Thyroid gland (tissue), 4 donors: ENCODE measurements around the gene TTLL13. TPM values are rescaled to one million over a fixed set of nuclear protein-coding genes. Genes with fewer than 3 reads are reported as not detected.
A peak's percentile ranks its signal among the peaks of the same experiment; 100 is the strongest.

Source experiments
- DNase-seq, 2 donors: peaks; one replicate each; pipeline ENCODE4 v3.0.0-alpha.2; 2019
- H3K27ac ChIP-seq, 3 donors: fragments of 200-600 bp; sonication (generic); 1 replicate in 2 of 3; 2 replicates in 1 of 3; pipeline ENCODE4 v1.5.1; 2016 to 2019; ENCODE audit warnings: mild to moderate bottlenecking in 1 of 3, moderate library complexity in 1 of 3
- H3K27me3 ChIP-seq: fragments of 200-600 bp; sonication (generic); one replicate; pipeline ENCODE4 v1.5.1; 2019
- H3K36me3 ChIP-seq, 2 donors: fragments of 200-600 bp; sonication (generic); one replicate each; pipeline ENCODE4 v1.5.1; 2016 to 2019
- H3K4me1 ChIP-seq, 2 donors: fragments of 200-600 bp; sonication (generic); one replicate each; pipeline ENCODE4 v1.5.1; 2017 to 2019
- H3K4me3 ChIP-seq, 3 donors: fragments of 200-600 bp; sonication (generic); replicated peaks in 1 of 3; 1 replicate in 2 of 3; 2 replicates in 1 of 3; pipeline ENCODE4 v1.5.1; 2016; ENCODE audit warnings: mild to moderate bottlenecking in 1 of 3
- H3K9me3 ChIP-seq: fragments of 200-600 bp; sonication (generic); one replicate; pipeline ENCODE4 v1.5.1; 2017
- POLR2A ChIP-seq, 2 donors: fragments of 450-650 bp; IDR thresholded peaks; one replicate each; pipeline ENCODE4 v1.6.1; 2017; ENCODE audit warnings: antibody characterized with exemption in 2 of 2, mild to moderate bottlenecking in 2 of 2, moderate library complexity in 1 of 2
- WGBS, 2 donors: methylation state at CpG; one replicate each; pipeline ENCODE4 v1.1.5; 2017; 5-methylcytosine and 5-hydroxymethylcytosine counted together
- intact Hi-C: fragments of 100-400 bp; cut with DNase I; formaldehyde crosslinking; loops from one replicate; pipeline ENCODE4 v1.15.1; 2023
- total RNA-seq, 4 donors: library from RNA; depleted of rRNA; stranded (reverse); fragments of >200 nt; gene quantifications; one replicate each; pipeline ENCODE4 v1.2.3, GENCODE V29; 2016
- TF ChIP-seq, protein P1 (sequence below), 6 experiments: fragments of 200-600 bp in 3 of 6; fragments of 450-650 bp in 3 of 6; sonication (generic) in 3 of 6; IDR thresholded peaks; one replicate each; pipeline ENCODE4 v1.5.1; 2016 to 2019; ENCODE audit warnings: antibody characterized with exemption in 6 of 6, mild to moderate bottlenecking in 2 of 6, inconsistent platforms in 1 of 6, moderate library complexity in 1 of 6

Gene TTLL13, protein sequence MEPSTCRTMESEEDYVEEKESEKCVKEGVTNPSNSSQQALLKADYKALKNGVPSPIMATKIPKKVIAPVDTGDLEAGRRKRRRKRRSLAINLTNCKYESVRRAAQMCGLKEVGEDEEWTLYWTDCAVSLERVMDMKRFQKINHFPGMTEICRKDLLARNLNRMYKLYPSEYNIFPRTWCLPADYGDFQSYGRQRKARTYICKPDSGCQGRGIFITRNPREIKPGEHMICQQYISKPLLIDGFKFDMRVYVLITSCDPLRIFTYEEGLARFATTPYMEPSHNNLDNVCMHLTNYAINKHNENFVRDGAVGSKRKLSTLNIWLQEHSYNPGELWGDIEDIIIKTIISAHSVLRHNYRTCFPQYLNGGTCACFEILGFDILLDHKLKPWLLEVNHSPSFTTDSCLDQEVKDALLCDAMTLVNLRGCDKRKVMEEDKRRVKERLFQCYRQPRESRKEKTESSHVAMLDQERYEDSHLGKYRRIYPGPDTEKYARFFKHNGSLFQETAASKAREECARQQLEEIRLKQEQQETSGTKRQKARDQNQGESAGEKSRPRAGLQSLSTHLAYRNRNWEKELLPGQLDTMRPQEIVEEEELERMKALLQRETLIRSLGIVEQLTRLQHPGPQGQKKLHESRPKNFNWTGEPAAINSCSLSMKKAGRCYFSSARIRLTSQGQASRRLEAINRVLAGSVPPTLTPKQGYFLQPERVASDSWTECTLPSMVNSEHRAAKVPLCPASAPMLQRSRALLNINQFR
- total RNA-seq: under 1 TPM in 2 of 4 donors, not detected in 2; 0.13 to 0.22 TPM

DNA sequence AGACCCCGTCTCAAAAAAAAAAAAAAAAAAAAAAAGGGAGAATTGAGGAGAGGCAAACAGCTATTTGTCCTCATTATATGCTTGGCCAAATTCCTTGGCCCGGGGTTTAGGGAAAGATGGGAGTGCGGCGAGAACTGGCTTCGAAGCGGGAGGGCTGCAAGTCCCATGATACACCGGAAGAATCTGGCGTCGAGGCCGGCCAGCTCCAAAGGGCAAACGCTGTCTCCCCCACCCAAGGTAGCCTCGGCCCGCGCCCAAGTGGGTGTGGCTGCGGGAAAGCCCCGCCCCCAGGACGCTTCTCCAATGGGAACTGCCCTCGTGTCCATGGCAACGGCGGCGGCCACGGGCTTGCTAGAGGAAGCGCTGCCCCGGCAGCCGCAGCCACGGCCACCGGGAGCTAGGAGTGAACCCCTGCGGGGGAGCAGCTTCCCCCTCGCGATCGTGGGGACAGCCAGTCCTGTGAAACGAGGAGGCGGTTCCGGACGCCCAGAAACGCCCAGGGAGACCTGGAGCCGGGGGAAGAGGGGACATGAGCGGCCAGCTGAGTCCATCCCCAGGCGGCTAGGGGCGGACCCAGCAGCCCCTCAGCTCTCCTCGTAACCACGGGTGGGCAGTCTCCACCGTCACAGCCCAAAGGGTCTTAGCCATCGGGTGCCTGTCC lies at the start of gene TTLL13:
Gene TTLL13 (plus strand): TSS at position 354 of the 661 bp plus-strand sequence. CDS start 1,075 bp downstream, outside the sequence.
- intact Hi-C loops: no loop called here
- TF ChIP-seq, protein P1, sequence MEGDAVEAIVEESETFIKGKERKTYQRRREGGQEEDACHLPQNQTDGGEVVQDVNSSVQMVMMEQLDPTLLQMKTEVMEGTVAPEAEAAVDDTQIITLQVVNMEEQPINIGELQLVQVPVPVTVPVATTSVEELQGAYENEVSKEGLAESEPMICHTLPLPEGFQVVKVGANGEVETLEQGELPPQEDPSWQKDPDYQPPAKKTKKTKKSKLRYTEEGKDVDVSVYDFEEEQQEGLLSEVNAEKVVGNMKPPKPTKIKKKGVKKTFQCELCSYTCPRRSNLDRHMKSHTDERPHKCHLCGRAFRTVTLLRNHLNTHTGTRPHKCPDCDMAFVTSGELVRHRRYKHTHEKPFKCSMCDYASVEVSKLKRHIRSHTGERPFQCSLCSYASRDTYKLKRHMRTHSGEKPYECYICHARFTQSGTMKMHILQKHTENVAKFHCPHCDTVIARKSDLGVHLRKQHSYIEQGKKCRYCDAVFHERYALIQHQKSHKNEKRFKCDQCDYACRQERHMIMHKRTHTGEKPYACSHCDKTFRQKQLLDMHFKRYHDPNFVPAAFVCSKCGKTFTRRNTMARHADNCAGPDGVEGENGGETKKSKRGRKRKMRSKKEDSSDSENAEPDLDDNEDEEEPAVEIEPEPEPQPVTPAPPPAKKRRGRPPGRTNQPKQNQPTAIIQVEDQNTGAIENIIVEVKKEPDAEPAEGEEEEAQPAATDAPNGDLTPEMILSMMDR (IDR thresholded peaks at IDR 0.05): peak in 1 of 6 experiments; percentile 5
- peak in 1 of 2 donors; percentile 83 for TF ChIP-seq POLR2A (IDR thresholded peaks at IDR 0.05)
- peaks cover 8 to 10% of the 10 kb centered on the region in 2 donors for H3K4me1 ChIP-seq
- no peaks in the 10 kb centered on the region for H3K27me3 ChIP-seq
- no peaks in the 10 kb centered on the region for H3K9me3 ChIP-seq
- no peaks in the 10 kb centered on the region for H3K36me3 ChIP-seq
- peak; percentile 97 to 98 for DNase-seq
- 1 to 2% methylated on average over 18 to 35 of the region's 44 CpGs for whole genome bisulfite sequencing, 2 donors
- peak within 1 kb of the TSS; percentile 35 to 68 (median 63) for H3K27ac ChIP-seq
- peak within 1 kb of the TSS in 2 of 3 donors; percentile 53 to 54 for H3K4me3 ChIP-seq

DNA sequence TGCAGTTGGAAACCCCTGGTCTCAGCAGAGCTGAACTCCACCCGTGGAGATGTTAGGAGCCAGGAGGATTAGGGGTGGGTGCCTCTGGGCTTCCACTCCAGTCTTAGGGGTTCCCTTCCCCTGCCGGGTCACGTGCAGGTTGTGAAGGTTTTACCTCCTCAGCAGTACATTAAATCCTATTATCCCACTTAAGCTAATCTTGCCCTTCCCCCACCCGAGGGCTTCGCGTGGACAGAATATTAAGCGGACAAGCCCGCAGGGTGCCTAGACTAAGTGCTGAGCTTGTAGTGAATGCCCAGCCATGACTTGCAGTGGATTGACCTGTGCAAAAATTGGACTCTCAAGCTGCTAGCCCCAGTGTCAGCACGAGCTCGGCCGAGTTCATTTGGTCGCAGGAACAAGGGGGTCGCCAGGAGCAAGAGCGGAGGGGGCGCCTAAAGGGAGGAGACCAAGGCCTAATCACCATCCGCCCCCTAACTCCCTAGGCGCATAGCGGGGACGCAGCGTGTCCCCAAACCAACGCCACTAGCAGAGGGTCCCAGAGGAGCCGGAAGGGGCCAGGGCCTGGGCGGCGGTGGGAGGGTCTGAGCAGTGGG lies 48.7 kb upstream of the TTLL13 start:
- peak in 1 of 2 donors; percentile 35 for DNase-seq

DNA sequence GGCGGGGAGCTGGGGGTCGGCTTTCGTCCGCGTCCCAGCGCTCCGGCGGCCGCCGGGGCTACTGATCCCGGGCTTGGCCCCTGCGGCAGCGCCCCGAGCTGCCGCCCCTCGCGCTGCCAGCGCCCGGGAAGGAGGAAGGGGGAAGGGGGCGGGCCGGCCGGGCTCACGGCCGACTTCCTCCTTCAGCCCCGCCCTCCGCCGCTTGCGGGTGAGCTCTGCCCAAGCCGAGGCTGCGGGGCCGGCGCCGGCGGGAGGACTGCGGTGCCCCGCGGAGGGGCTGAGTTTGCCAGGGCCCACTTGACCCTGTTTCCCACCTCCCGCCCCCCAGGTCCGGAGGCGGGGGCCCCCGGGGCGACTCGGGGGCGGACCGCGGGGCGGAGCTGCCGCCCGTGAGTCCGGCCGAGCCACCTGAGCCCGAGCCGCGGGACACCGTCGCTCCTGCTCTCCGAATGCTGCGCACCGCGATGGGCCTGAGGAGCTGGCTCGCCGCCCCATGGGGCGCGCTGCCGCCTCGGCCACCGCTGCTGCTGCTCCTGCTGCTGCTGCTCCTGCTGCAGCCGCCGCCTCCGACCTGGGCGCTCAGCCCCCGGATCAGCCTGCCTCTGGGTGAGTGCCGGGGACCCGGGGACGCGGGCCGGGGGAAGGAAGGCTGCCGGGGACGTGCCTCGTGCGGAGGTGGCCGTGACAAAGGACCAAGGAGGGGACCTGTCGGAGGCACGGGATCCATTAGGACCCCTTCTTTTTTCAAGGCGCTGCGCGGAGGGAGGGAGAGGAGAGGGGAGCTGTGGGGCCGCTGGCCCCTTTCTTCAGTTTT lies 48.0 kb upstream of the TTLL13 start, which contains the start of gene SEMA4B:
Gene SEMA4B (plus strand): TSS at position 201 of the 814 bp plus-strand sequence. CDS start 249 bp downstream, at position 450.
- peak within 1 kb of the TSS; percentile 54 to 93 (median 89) for H3K4me3 ChIP-seq
- TF ChIP-seq, protein P1 (IDR thresholded peaks at IDR 0.05): peak in 1 of 6 experiments; percentile 13
- peak in 1 of 2 donors; percentile 79 for TF ChIP-seq POLR2A (IDR thresholded peaks at IDR 0.05)
- DNase-seq: peak; percentile 83 to 86
- H3K36me3 ChIP-seq: no peaks in the 10 kb centered on the region
- H3K9me3 ChIP-seq: no peaks in the 10 kb centered on the region
- H3K4me1 ChIP-seq: peaks cover 28 to 35% of the 10 kb centered on the region in 2 donors
- intact Hi-C loops: no loop called here
- no peaks in the 10 kb centered on the region for H3K27me3 ChIP-seq
- H3K27ac ChIP-seq: peak within 1 kb of the TSS; percentile 77 to 95 (median 93)
- 0 to 1% methylated on average over 9 to 25 of the region's 88 CpGs for WGBS, 2 donors

More for the DNA sequence above, 48.7 kb upstream of the TTLL13 start:
- H3K27me3 ChIP-seq: no peaks in the 10 kb centered on the region
- peak overlapping the region; percentile 77 to 95 (median 93) for H3K27ac ChIP-seq
- intact Hi-C loops: no loop called here
- H3K4me3 ChIP-seq: peak overlapping the region; percentile 54 to 93 (median 89)
- no peaks in the 10 kb centered on the region for H3K36me3 ChIP-seq
- WGBS, 2 donors: 24% methylated on average over 14 to 16 of the region's 24 CpGs
- H3K4me1 ChIP-seq: peaks cover 28 to 35% of the 10 kb centered on the region in 2 donors
- H3K9me3 ChIP-seq: no peaks in the 10 kb centered on the region
- no peak for TF ChIP-seq POLR2A (IDR thresholded peaks at IDR 0.05)
- TF ChIP-seq, protein P1 (IDR thresholded peaks at IDR 0.05): no peak

DNA sequence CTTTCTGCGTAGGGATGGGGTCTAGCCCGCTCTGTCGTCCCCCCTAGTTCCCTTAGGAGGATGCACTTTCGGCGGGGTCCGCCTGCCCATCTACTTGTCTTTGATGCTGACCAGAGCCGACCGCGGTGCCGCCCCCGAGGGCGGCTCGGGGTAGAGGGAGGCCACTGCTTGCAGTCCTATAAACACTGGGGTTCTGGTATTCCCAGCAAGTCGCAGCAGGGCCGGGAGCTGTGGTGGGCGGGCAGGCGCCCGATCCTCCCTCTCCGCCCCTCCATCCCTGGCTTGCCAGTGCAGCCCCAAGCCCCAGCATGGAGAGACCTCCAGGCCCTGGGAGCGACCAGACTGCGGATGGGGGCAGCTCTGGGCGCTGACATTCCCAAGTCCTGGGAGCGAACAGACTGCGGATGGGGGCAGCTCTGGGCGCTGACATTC lies 47.4 kb upstream of the TTLL13 start:
- no peaks in the 10 kb centered on the region for H3K27me3 ChIP-seq
- intact Hi-C loops: no loop called here
- H3K9me3 ChIP-seq: no peaks in the 10 kb centered on the region
- no peak for DNase-seq
- WGBS, 2 donors: 15% methylated on average over 7 to 9 of the region's 25 CpGs
- H3K36me3 ChIP-seq: no peaks in the 10 kb centered on the region
- H3K4me3 ChIP-seq: peak overlapping the region; percentile 54 to 93 (median 89)
- H3K4me1 ChIP-seq: peaks cover 28 to 35% of the 10 kb centered on the region in 2 donors
- TF ChIP-seq, protein P1 (IDR thresholded peaks at IDR 0.05): no peak
- no peak for TF ChIP-seq POLR2A (IDR thresholded peaks at IDR 0.05)
- H3K27ac ChIP-seq: peak overlapping the region; percentile 77 to 95 (median 93)
